GM23338 (cell line): ENCODE results near the gene ASS1. TPM values are rescaled to one million over a fixed set of nuclear protein-coding genes. Genes with fewer than 3 reads are reported as not detected.

Experiments
- ATAC-seq: fragments of 200-7000 bp; cut with Tn5 transposase; 3 replicates; pipeline ENCODE4 v1.9.1; 2020
- DNase-seq: peaks from one replicate; pipeline ENCODE4 v3.0.0-alpha.2; 2015; ENCODE audit warnings: low spot score
- H2AFZ ChIP-seq: fragments of 200-600 bp; sonication (generic); 2 replicates; pipeline ENCODE4 v1.8.0; 2016; ENCODE audit warnings: antibody characterized with exemption, mild to moderate bottlenecking, moderate library complexity
- H3F3A ChIP-seq: fragments of 200-600 bp; sonication (generic); replicated peaks from 2 replicates; pipeline ENCODE4 v1.8.0; 2017; ENCODE audit warnings: antibody characterized with exemption, mixed run types, low read depth
- H3K27ac ChIP-seq: fragments of 200-600 bp; sonication (generic); 2 replicates; pipeline ENCODE4 v1.6.1; 2016; ENCODE audit warnings: low read depth
- H3K27me3 ChIP-seq: fragments of 200-600 bp; sonication (generic); 2 replicates; pipeline ENCODE4 v1.8.0; 2016; ENCODE audit warnings: mild to moderate bottlenecking, mixed run types, moderate library complexity; ENCODE audit not compliant: insufficient read depth
- H3K36me3 ChIP-seq: fragments of 200-600 bp; sonication (generic); 2 replicates; pipeline ENCODE4 v1.8.0; 2016; ENCODE audit warnings: mild to moderate bottlenecking; ENCODE audit not compliant: insufficient read depth
- H3K4me1 ChIP-seq: fragments of 200-600 bp; sonication (generic); 2 replicates; pipeline ENCODE4 v1.8.0; 2016; ENCODE audit warnings: mild to moderate bottlenecking, moderate library complexity; ENCODE audit not compliant: insufficient read depth
- H3K4me2 ChIP-seq: fragments of 200-600 bp; sonication (generic); 2 replicates; pipeline ENCODE4 v1.7.1; 2017; ENCODE audit warnings: mixed run types
- H3K4me3 ChIP-seq: fragments of 200-600 bp; sonication (generic); 2 replicates; pipeline ENCODE4 v1.6.1; 2016; ENCODE audit warnings: mixed run types
- H3K79me2 ChIP-seq: fragments of 200-600 bp; sonication (generic); replicated peaks from 2 replicates; pipeline ENCODE4 v1.8.0; 2017; ENCODE audit warnings: mild to moderate bottlenecking; ENCODE audit not compliant: insufficient read depth
- H3K9me2 ChIP-seq: fragments of 200-600 bp; sonication (generic); 2 replicates; pipeline ENCODE4 v1.8.0; 2017; ENCODE audit not compliant: insufficient read depth
- H4K20me1 ChIP-seq: fragments of 200-600 bp; sonication (generic); replicated peaks from 2 replicates; pipeline ENCODE4 v1.8.0; 2017; ENCODE audit warnings: mild to moderate bottlenecking; ENCODE audit not compliant: insufficient read depth
- H3K27ac Mint-ChIP-seq: 2 replicates; pipeline ENCODE4 v1.8.0; 2020; ENCODE audit warnings: inconsistent platforms, mild to moderate bottlenecking, moderate library complexity, mixed read lengths
- H3K27me3 Mint-ChIP-seq: 3 replicates; pipeline ENCODE4 v1.8.0; 2022; ENCODE audit warnings: low read depth, mild to moderate bottlenecking, moderate library complexity, mixed read lengths, inconsistent platforms; ENCODE audit not compliant: insufficient read depth, poor library complexity
- H3K36me3 Mint-ChIP-seq: 3 replicates; pipeline ENCODE4 v1.8.0; 2021; ENCODE audit warnings: low read depth, mild to moderate bottlenecking, inconsistent platforms, moderate library complexity, mixed read lengths
- H3K4me1 Mint-ChIP-seq: 3 replicates; pipeline ENCODE4 v1.8.0; 2020; ENCODE audit warnings: mild to moderate bottlenecking, inconsistent platforms, mixed read lengths
- H3K4me3 Mint-ChIP-seq: 3 replicates; pipeline ENCODE4 v1.8.0; 2021; ENCODE audit warnings: moderate library complexity, mild to moderate bottlenecking, inconsistent platforms, mixed read lengths
- H3K9me3 Mint-ChIP-seq: 3 replicates; pipeline ENCODE4 v1.8.0; 2020; ENCODE audit warnings: moderate library complexity, mild to moderate bottlenecking, inconsistent platforms, mixed read lengths
- ETS1 ChIP-seq: IDR thresholded peaks from 2 replicates; pipeline ENCODE4 v1.6.1; 2016; ENCODE audit warnings: antibody characterized with exemption
- NANOG ChIP-seq: IDR thresholded peaks from 2 replicates; pipeline ENCODE4 v1.6.1; 2016; ENCODE audit warnings: antibody characterized with exemption, borderline replicate concordance
- REST ChIP-seq: IDR thresholded peaks from one replicate; pipeline ENCODE4 v1.6.1; 2018; ENCODE audit warnings: antibody characterized with exemption; ENCODE audit not compliant: unreplicated experiment
- ZNF114 ChIP-seq: fragments of 250-450 bp; sonication (Bioruptor Pico); IDR thresholded peaks from 2 replicates; pipeline ENCODE4 v1.5.0; 2020; ENCODE audit warnings: mild to moderate bottlenecking, moderate library complexity
- polyA plus RNA-seq: library from polyadenylated mRNA; unstranded; fragments of >200 nt; fragmentation: Nextera tagmentation; extraction: Ambion mirVana; gene quantifications from 2 replicates; pipeline ENCODE4 v1.2.1, GENCODE V29; 2016
- total RNA-seq: library from RNA; depleted of rRNA; stranded (reverse); fragments of >200 nt; shearing (Covaris generic); gene quantifications from 2 replicates; pipeline ENCODE4 v1.2.3, GENCODE V29; 2014

Gene ASS1
- total and polyA plus RNA-seq, 2 experiments from 2014 or later: 65.8 to 103 TPM

GRCh38 chr9:130478152-130478551 lies 33.4 kb downstream of the ASS1 start:
- H3K27ac Mint-ChIP-seq: no peak overlapping the region
- peaks cover 16% of the 10 kb centered on the region for H3K4me1 Mint-ChIP-seq
- 0 out of 2 replicates have a peak, but pooled peaks cover 3% of the 10 kb centered on the region for H3F3A ChIP-seq
- H3K79me2 ChIP-seq: no peaks in the 10 kb centered on the region
- DNase-seq (no peak), ATAC-seq (no peak)
- H3K9me2 ChIP-seq: no peaks in the 10 kb centered on the region
- TF ChIP-seq ZNF114 (CRISPR knock-in tag): no peak
- no peaks in the 10 kb centered on the region for H3K9me3 Mint-ChIP-seq
- H3K27me3 Mint-ChIP-seq: peaks cover 14% of the 10 kb centered on the region
- H3K4me1 ChIP-seq: peaks cover 8% of the 10 kb centered on the region
- H3K4me3 ChIP-seq: no peak overlapping the region
- no peak overlapping the region for H3K4me3 Mint-ChIP-seq
- H2AFZ ChIP-seq: no peak overlapping the region
- no peaks in the 10 kb centered on the region for H3K36me3 ChIP-seq
- no peaks in the 10 kb centered on the region for H3K27me3 ChIP-seq
- H3K27ac ChIP-seq: no peak overlapping the region
- no peak overlapping the region for H3K4me2 ChIP-seq
- H3K36me3 Mint-ChIP-seq: peaks cover 17% of the 10 kb centered on the region; the same call in 2 of the 3 replicates
- H4K20me1 ChIP-seq: no peaks in the 10 kb centered on the region

- Histone ChIP-seq H3K4me3 (no peak overlapping the region), H3K9me2 (no peaks in the 10 kb centered on the region), H2AFZ (no peak overlapping the region), H4K20me1 (no peaks in the 10 kb centered on the region), H3K27me3 (no peaks in the 10 kb centered on the region), H3K4me1 (peaks cover 4% of the 10 kb centered on the region), H3K79me2 (no peaks in the 10 kb centered on the region), H3K4me2 (no peak overlapping the region), H3F3A (0 out of 2 replicates have a peak, but pooled peaks cover 3% of the 10 kb centered on the region), H3K27ac (no peak overlapping the region), H3K36me3 (no peaks in the 10 kb centered on the region)
- TF ChIP-seq NANOG (no peak), ETS1 (no peak), REST (no peak)
- ATAC-seq (no peak), DNase-seq (no peak)
- peaks cover 11% of the 10 kb centered on the region for H3K27me3 Mint-ChIP-seq
- peaks cover 18% of the 10 kb centered on the region; the same call in 2 of the 3 replicates for H3K36me3 Mint-ChIP-seq
- H3K4me1 Mint-ChIP-seq: peaks cover 12% of the 10 kb centered on the region
- H3K27ac Mint-ChIP-seq: peak overlapping the region; percentile 89; the same call in 1 of the 2 replicates
- no peak overlapping the region; the same call in 2 of the 3 replicates for H3K4me3 Mint-ChIP-seq
- H3K9me3 Mint-ChIP-seq: no peaks in the 10 kb centered on the region
Measured at GRCh38 chr9:130478736-130479575, 34.2 kb downstream of the ASS1 start.
